HepG2 (cell line): Measurements from ENCODE around the gene TRIM66. TPM values are rescaled to one million over a fixed set of nuclear protein-coding genes. Genes with fewer than 3 reads are reported as not detected.

Experiments used
- ATAC-seq: fragments of 200-7000 bp; cut with Tn5 transposase; 3 replicates; pipeline ENCODE4 v1.9.1; 2020; ENCODE audit warnings: mild to moderate bottlenecking, moderate library complexity
- BruUV-seq: library from RNA; stranded (reverse); fragments of 400-500 nt; replicated peaks from 2 replicates; lab custom pipeline; 2021; lab: Mats Ljungman, UMichigan
- CTCF ChIA-PET: fragments of 300-600 bp; formaldehyde crosslinking; extraction: SDS; loops from one replicate; lab custom pipeline; 2021; ENCODE audit warnings: low total read pairs, inconsistent platforms, low intra/inter-chr PET ratio; lab: Yijun Ruan, JAX
- POLR2A ChIA-PET: fragments of 350-600 bp; sonication (Branson Sonifier 250); formaldehyde crosslinking; loops from one replicate; lab custom pipeline; 2020; ENCODE audit warnings: antibody characterized with exemption, inconsistent platforms; lab: Yijun Ruan, JAX
- DNase-seq: peaks from one replicate; pipeline ENCODE4 v3.0.0-alpha.2; 2015; ENCODE audit warnings: low spot score
- FAIRE-seq: peaks from 3 replicates; lab custom pipeline; 2011; peaks lifted over from hg19 to GRCh38; lab: Jason Lieb, UNC
- H2AFZ ChIP-seq: one replicate; pipeline ENCODE4 v1.6.1; 2011; ENCODE audit warnings: low read length, inconsistent platforms
- H3K27ac ChIP-seq: fragments of 300-600 bp; 3 replicates; pipeline ENCODE4 v1.8.0; 2011; ENCODE audit warnings: mixed run types, mild to moderate bottlenecking, mixed read lengths, low read length, inconsistent platforms; ENCODE audit not compliant: insufficient read depth; ENCODE audit errors: extremely low read length
- H3K27me3 ChIP-seq, 2 experiments: fragments of 200-600 bp in 1 of 2; 2 replicates in 1 of 2; 3 replicates in 1 of 2; pipeline versions ENCODE4 v1.6.0 to v1.8.0; 2011; ENCODE audit warnings: low read length in 2 of 2, mild to moderate bottlenecking in 2 of 2, moderate library complexity in 2 of 2, inconsistent platforms in 1 of 2; ENCODE audit not compliant: insufficient read depth in 2 of 2, control insufficient read depth in 1 of 2
- H3K36me3 ChIP-seq, 2 experiments: fragments of 200-600 bp in 1 of 2; replicated peaks in 1 of 2; 2 replicates in 1 of 2; 3 replicates in 1 of 2; pipeline versions ENCODE4 v1.5.1 to v1.8.0; 2011; ENCODE audit warnings: low read length in 2 of 2, inconsistent platforms in 1 of 2; ENCODE audit not compliant: insufficient read depth in 2 of 2, control insufficient read depth in 1 of 2
- H3K4me1 ChIP-seq: 2 replicates; pipeline ENCODE4 v1.5.1; 2012; ENCODE audit warnings: low read length, inconsistent platforms; ENCODE audit not compliant: insufficient read depth
- H3K4me2 ChIP-seq: 2 replicates; pipeline ENCODE4 v1.6.0; 2011; ENCODE audit warnings: low read depth, low read length, inconsistent platforms
- H3K4me3 ChIP-seq, 3 experiments: fragments of 200-600 bp in 1 of 3; sonication (generic), shearing (Covaris generic) in 1 of 3; replicated peaks in 1 of 3; 2 replicates each; pipeline ENCODE4 v1.5.1; 2011 to 2016; ENCODE audit warnings: low read length in 3 of 3, inconsistent platforms in 2 of 3, low read depth in 2 of 3, mild to moderate bottlenecking in 2 of 3, control low read depth in 1 of 3, mixed read lengths in 1 of 3; ENCODE audit not compliant: insufficient read depth in 1 of 3
- H3K79me2 ChIP-seq: one replicate; pipeline ENCODE4 v1.6.1; 2011; ENCODE audit warnings: low read length, inconsistent platforms; ENCODE audit not compliant: insufficient read depth
- H3K9ac ChIP-seq: 2 replicates; pipeline ENCODE4 v1.6.0; 2011; ENCODE audit warnings: mild to moderate bottlenecking, low read depth, low read length, inconsistent platforms; ENCODE audit not compliant: insufficient read depth
- H3K9me3 ChIP-seq: 2 replicates; pipeline ENCODE4 v1.5.1; 2012; ENCODE audit warnings: mild to moderate bottlenecking, low read length
- H4K20me1 ChIP-seq: 2 replicates; pipeline ENCODE4 v1.6.0; 2011; ENCODE audit warnings: inconsistent platforms, mild to moderate bottlenecking, low read length, moderate library complexity; ENCODE audit not compliant: insufficient read depth
- JDP2 ChIP-seq: sonication (generic); formaldehyde crosslinking; IDR thresholded peaks from 2 replicates; pipeline ENCODE4 v1.8.1; 2022; ENCODE audit warnings: missing genetic modification reagents, borderline replicate concordance
- KDM5A ChIP-seq: fragments of 200-600 bp; sonication (generic); IDR thresholded peaks from 2 replicates; pipeline ENCODE4 v1.7.0; 2018; ENCODE audit warnings: antibody characterized with exemption, mild to moderate bottlenecking, low read length, borderline replicate concordance
- PRPF4 ChIP-seq: fragments of 200-400 bp; formaldehyde crosslinking; IDR thresholded peaks from 2 replicates; pipeline ENCODE4 v1.6.1; 2016; ENCODE audit warnings: low read length, low read depth; ENCODE audit not compliant: poor library complexity, severe bottlenecking
- TSC22D2 ChIP-seq: sonication (generic); formaldehyde crosslinking; IDR thresholded peaks from 2 replicates; pipeline ENCODE4 v1.5.1; 2020; ENCODE audit warnings: missing genetic modification reagents, mild to moderate bottlenecking, borderline replicate concordance
- ZBTB2 ChIP-seq: sonication (generic); formaldehyde crosslinking; IDR thresholded peaks from 2 replicates; pipeline ENCODE4 v1.8.0; 2022; ENCODE audit warnings: low read depth, missing genetic modification reagents
- ZNF101 ChIP-seq: sonication (generic); formaldehyde crosslinking; IDR thresholded peaks from 2 replicates; pipeline ENCODE4 v1.4.0; 2020; ENCODE audit warnings: mild to moderate bottlenecking, low read depth, missing genetic modification reagents, borderline replicate concordance
- ZNF160 ChIP-seq: sonication (generic); formaldehyde crosslinking; IDR thresholded peaks from 2 replicates; pipeline ENCODE4 v1.8.0; 2022; ENCODE audit warnings: mild to moderate bottlenecking, inconsistent platforms, missing genetic modification reagents
- ZNF180 ChIP-seq: sonication (generic); formaldehyde crosslinking; IDR thresholded peaks from 2 replicates; pipeline ENCODE4 v1.4.0; 2020; ENCODE audit warnings: low read depth, missing genetic modification reagents, borderline replicate concordance
- ZNF547 ChIP-seq: sonication (generic); formaldehyde crosslinking; IDR thresholded peaks from 2 replicates; pipeline ENCODE4 v1.5.1; 2020; ENCODE audit warnings: mild to moderate bottlenecking, missing genetic modification reagents
- ZNF800 ChIP-seq: sonication (generic); formaldehyde crosslinking; IDR thresholded peaks from 2 replicates; pipeline ENCODE4 v1.4.0; 2020; ENCODE audit warnings: missing genetic modification reagents
- ZSCAN31 ChIP-seq: sonication (generic); formaldehyde crosslinking; IDR thresholded peaks from 2 replicates; pipeline ENCODE4 v1.5.0; 2020; ENCODE audit warnings: low read depth, mild to moderate bottlenecking, missing genetic modification reagents
- WGBS: methylation state at CpG from one replicate; pipeline ENCODE4 v1.1.6; 2017; ENCODE audit warnings: low lambda C conversion rate; 5-methylcytosine and 5-hydroxymethylcytosine counted together
- in situ Hi-C: cut with HindIII; loops from 2 replicates; pipeline ENCODE4 v1.10.0; 2017; ENCODE audit warnings: low pct_unique_long_range_greater_than_20kb; ENCODE audit not compliant: extremely low pct_ligation_motif_present
- intact Hi-C: fragments of 100-400 bp; cut with micrococcal nuclease; formaldehyde crosslinking; loops from one replicate; pipeline ENCODE4 v1.10.0; 2022; ENCODE audit not compliant: unreplicated experiment
- polyA plus RNA-seq, 8 experiments: library from polyadenylated mRNA; depleted of rRNA in 3 of 8; stranded (reverse) in 7 of 8; unstranded in 1 of 8; fragments of >200 nt; fragmentation: Illumina TruSeq in 4 of 8; extraction: Trizol in 4 of 8; gene quantifications; 2 replicates each; pipeline versions ENCODE4 v1.2.1 to v1.2.3, GENCODE V29; 2011 to 2016; ENCODE audit warnings: low read depth in 4 of 8, missing spikeins in 1 of 8, mixed read lengths in 1 of 8; ENCODE audit not compliant: insufficient read depth in 1 of 8
- total RNA-seq, 5 experiments: library from RNA; depleted of rRNA; stranded (reverse); fragments of >200 nt; fragmentation: Illumina TruSeq; extraction: Trizol; gene quantifications; 2 replicates each; pipeline ENCODE4 v1.2.3, GENCODE V29; 2016; ENCODE audit warnings: low read depth in 1 of 5

The TRIM66 gene
- total and polyA plus RNA-seq, 2 of the 13 experiments (the other 11 are each of a cell fraction or from before 2014, with no cell fraction given), result 4.9 to 6.1 TPM

GRCh38 chr11:8642196-8642841 lies 40.1 kb downstream of the TRIM66 start (continued):
- TF ChIP-seq ZBTB2 (CRISPR knock-in tag) (no peak), ZNF180 (CRISPR knock-in tag) (no peak), ZNF160 (CRISPR knock-in tag) (no peak)

- 100% methylated on average over 2 of the region's 2 CpGs for WGBS
These were observed 41.1 kb downstream of the TRIM66 start for GRCh38 chr11:8641332-8641731.

More at GRCh38 chr11:8641332-8641731, 41.1 kb downstream of the TRIM66 start:
- ATAC-seq, result no peak
- H3K9ac ChIP-seq, result no peak overlapping the region
- H3K4me2 ChIP-seq, result no peak overlapping the region
- H4K20me1 ChIP-seq, result no peaks in the 10 kb centered on the region
- POLR2A ChIA-PET, result no interaction called here
- H2AFZ ChIP-seq, result no peak overlapping the region
- no peak for DNase-seq
- CTCF ChIA-PET, result no interaction called here
- peaks cover 26 to 52% of the 10 kb centered on the region in 2 experiments for H3K36me3 ChIP-seq
- no peaks in the 10 kb centered on the region for H3K4me1 ChIP-seq
- no peak for FAIRE-seq
- BruUV-seq, result no TSS peak
- no peaks in the 10 kb centered on the region for H3K27me3 ChIP-seq
- intact Hi-C loops (no loop called here), in situ Hi-C loops (no loop called here)
- no peaks in the 10 kb centered on the region for H3K9me3 ChIP-seq
- TF ChIP-seq ZSCAN31 (CRISPR knock-in tag) (no peak), ZNF101 (CRISPR knock-in tag) (no peak), JDP2 (CRISPR knock-in tag) (no peak), KDM5A (no peak), PRPF4 (no peak), ZNF547 (CRISPR knock-in tag) (no peak), TSC22D2 (no peak), ZNF800 (no peak)
- H3K79me2 ChIP-seq, result no peaks in the 10 kb centered on the region
- H3K4me3 ChIP-seq, result no peak overlapping the region
- H3K27ac ChIP-seq, result no peak overlapping the region
